Measurements from ENCODE around the gene ECPAS.
"Not testable (repeated sequence)": the region's sequence is repeated elsewhere in the genome, so short reads cannot be mapped to it uniquely, and the experiment has no call there.

ECPAS gene

DNA sequence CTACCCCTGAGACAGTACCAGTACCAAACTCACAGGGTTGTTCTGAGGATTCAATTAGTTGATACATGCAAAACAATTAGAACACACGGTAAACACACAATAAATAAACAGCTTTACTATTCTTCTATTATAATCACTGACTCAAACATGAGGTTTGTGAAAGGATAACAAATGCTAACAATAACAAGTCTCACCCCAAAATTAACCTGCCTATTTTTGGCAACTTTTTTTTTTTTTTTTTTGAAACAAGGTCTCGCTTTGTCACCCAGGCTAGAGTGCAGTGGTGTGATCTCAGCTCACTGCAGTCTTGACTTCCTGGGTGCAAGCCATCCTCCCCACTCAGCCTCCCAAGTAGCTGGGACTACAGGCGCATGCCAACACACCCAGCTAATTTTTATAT lies 6.5 kb downstream of the ECPAS start:
- no peak for DNase-seq (ENCODE audit: low spot score)

DNA sequence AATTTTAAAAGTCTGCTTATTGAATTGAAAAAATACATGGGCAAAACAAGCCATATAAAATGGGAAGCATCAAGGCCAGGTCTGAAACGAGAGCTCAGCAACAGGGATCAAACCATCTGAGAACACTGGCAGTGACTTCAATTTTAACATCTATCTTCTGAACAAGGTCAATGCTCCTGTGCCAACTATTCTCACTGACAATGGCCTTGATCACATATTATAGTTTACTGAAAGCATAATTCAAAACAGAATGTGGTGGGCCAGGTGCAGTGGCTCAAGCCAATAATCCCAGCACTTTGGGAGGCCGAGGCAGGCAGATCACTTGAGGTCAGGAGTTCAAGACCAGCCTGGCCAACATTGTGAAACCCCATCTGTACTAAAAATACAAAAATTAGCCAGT lies 9.0 kb downstream of the ECPAS start:
- DNase-seq (ENCODE audit: low spot score), result no peak

DNA sequence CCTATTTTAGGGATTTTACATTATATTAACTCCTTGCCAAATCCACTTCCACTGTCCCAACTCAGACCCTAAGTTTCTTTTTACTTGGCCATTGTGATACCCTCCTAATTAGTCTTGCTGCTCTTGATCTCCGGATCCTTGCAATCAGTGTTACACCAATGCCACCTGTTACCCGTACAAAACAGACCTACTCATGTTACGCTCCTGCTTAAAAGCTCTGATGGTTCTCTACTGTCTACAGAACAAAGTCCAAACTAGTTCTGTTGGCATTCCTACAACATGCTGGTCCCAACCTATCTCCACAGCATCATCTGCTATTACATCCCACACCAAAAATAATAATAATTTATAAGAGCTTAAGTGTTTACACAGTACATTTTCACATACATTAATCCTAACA lies 9.8 kb downstream of the ECPAS start:
- no peak for DNase-seq (ENCODE audit: low spot score)

DNA sequence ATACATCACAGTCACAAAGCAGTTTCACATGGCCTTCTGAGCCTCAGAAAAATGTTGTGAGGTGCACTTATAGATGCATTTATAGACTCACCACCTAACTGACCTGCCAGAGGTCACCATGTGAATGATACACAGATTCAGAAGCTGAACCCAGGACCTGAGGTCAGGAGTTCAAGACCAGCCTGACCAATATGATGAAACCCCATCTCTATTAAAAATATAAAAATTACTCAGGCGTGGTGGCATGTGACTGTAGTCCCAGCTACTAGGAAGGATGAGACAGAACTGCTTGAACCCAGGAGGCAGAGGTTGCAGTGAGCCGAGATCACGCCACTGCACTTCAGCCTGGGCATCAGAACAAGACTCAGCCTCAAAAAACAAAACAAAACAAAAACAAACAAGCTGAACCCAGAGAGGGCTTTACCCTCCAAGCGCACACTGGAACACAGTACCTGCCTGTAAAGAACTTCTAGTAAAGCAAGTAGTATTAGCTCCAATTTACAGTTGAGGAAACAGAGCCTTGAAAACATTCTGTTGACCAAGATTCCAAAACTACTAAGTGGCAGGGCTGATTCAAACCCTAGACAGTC lies 16.3 kb downstream of the ECPAS start:
- DNase-seq (ENCODE audit: low spot score), result no peak

DNA sequence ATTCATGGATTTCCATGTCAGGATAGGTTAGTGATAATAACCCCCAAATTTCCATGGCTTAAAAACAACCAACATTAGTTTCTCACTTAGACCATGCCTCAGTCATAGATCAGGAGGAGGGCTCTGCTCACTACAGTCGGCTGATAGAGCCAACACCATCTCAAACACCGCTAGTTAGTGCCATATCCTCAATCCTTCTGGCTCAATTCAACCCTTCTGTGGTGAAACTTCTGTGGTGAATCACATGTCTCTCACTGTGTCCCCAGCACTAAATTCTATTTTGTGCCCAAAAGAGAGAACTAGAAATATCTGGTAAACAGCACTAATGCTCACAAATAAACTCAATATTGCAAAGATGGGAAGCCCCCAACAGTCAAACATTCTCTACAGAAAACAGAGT lies 21.1 kb downstream of the ECPAS start:
- no peak for DNase-seq (ENCODE audit: low spot score)

DNA sequence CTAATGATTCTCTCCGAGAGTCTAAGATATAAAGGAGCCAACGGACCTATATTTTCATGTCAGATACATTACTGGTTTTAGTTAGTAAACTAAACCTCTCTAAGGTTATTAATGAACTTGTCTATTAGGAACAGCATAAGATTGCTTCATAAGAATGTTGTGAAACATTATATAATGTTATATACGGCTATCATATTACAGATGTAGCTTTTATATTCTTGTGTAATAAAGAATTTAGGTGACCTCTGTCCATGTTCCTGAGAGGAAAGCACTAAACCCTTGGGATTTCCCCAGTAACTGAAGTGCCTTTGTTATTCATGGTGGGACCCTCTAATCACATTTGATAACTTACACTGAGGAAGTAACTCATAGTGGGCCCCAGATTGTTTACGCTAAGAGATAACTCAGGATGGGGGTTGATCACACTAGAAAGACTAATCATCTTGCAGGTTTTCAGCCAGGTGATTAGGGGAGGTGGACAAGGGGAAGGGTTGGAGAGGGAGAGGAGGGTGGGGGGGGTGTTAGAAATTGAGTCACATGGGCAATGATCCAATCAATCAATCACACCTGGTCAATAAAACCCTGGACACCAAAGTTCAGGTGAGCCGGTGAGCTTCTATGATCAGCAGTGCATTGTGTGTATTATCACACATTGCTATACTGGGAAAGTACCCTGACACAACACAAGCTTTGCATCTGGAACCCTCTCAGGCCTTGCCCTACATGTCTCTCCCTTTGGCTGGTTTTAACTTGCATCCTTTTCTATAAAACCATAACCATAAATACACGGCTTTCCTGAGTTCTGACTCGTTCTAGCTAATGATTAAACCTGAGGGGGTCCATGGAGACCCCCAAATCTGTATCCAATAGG lies 25.8 kb downstream of the ECPAS start:
- no peak for DNase-seq (ENCODE audit: low spot score)

DNA sequence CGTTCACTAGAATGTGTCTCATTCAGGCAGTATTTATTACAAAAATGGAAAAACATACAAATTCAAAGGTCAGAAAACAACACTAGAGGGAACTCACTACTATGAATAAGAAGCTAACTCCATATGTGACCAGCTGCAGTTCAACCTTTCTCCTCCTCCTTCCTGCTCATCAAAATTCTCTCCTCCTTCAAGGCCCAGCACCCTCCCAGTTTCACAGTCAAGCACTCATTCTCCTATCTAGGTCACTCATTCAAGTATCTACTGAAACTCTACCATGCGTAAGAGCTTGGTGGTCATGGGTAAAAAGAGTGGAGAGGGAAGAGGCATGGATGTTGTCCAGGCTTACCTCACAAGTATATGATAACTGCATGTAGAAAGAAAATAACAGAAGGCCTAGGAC lies 27.7 kb downstream of the ECPAS start:
- no peak for DNase-seq (ENCODE audit: low spot score)

DNA sequence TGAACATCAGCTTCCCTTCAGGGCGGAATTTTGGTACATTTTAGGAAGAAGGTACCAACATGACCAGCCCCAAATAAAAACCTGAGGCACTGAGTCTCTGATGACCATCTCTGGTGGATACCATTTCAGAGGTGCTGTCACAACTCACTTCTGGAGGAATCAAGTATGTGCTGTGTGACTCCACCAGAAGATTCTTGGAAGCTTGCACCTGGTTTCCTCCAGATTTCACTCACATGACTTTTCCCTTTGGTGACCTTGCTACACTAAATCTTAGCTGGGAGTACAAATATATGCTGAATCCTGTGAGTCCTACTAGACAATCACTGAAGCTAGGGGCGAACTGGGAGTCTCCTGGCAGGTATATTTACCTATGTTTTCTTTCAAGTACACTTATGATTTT lies 28.5 kb downstream of the ECPAS start:
- DNase-seq (ENCODE audit: low spot score), result no peak

DNA sequence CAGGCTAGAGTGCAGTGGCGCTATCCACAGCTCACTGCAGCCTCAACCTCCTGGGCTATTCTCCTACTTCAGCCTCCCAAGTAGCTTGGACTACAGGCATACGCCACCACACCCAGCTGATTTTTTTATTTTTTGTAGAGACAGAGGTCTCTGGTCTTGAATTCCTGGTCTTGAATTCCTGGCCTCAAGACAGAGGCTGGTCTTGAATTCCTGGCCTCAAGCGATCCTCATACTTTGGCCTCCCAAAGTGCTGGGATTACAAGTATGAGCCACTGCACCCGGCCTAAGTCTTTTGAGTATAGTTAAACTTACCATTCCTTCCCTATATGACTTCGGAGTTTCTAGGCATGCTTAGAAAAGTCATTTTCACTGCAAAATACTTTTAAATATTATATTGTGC lies 29.4 kb downstream of the ECPAS start:
- no peak for DNase-seq (ENCODE audit: low spot score)

DNA sequence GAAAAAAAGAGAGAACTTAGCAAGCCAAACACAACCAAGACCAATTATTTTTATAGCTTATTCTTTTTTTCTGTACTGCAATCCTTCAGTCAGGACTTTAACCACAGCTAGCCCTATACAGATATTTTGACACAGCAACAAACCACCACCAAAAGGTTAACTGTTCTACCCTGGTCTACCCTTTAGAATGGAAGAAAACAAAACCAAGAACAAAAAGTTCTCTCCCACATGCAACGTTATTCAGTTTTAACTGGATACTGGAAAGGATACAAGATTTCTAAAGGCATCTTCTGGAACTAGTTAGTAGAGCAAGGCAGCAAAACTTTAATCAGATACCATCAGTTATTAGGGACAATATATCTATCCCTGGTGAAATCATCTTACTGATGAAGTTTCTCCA lies 32.6 kb downstream of the ECPAS start:
- DNase-seq (ENCODE audit: low spot score), result no peak

DNA sequence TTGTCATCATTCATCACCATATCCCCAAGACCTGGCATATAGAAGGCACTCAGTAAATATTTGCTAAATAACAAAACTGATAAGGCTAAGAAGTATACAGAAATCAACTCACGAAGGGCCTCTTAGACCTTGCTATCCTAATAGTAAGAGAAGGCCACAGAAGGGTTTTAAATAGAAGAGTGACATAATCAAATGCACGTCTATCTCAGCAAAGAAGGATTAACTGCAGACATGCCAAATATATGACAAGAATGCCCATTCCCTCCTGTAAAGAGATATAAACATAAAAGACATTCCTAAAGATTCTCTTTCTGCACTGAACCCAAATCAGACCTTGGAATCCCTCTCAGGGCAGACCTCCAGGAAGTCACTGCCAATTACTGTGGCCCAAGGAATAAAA lies 34.1 kb downstream of the ECPAS start:
- no peak for DNase-seq (ENCODE audit: low spot score)

DNA sequence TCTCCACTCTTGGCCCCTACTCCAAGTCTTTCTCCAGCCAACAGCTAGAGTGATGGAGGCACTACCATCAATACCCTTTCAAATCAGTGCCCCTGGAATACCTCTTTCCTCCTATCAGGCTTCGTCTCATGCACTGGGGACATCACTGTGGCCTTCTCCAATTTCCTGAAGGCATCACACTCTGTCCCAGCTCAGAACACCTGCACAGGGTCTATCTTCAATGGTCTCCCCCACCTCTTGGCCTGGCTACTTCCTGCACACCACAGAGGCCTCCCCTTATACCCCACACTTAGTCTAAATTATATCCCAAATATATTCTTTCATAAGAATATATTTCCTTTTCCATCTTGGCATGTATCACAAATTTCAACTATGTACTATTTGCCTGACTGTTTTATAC lies 34.5 kb downstream of the ECPAS start:
- no peak for DNase-seq (ENCODE audit: low spot score)

DNA sequence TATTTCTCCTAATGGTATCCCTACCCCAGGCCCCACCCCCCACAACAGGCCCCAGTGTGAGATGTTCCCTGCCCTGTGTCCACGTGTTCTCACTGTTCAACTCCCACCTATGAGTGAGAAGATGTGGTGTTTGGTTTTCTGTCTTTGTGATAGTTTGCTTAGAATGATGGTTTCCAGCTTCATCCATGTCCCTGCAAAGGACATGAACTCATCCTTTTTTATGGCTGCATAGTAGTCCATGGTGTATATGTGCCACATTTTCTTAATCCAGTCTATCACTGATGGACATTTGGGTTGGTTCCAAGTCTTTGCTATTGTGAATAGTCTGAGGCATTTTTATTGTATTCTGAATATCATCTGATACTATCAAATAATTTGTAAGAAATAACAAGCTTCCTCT lies 38.4 kb downstream of the ECPAS start:
- not testable (repeated sequence) for DNase-seq (ENCODE audit: low spot score)

DNA sequence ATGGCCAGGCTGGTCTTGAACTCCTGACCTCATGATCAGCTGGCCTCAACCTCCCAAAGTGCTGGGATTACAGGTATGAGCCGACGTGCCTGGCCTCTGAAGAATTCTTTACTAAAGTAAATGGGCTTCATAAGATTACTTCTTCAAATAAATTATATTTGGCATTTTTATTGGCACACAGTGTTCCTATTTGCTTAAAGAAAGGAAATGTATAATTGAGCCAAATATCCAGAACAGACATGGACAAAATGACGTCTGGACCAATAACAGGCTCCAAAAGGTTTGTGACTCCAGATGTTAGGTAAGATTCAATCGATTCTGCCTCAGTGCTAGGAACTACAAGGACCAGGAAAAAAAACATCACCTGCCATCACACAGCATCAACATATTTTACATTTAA lies 40.7 kb downstream of the ECPAS start:
- no peak for DNase-seq (ENCODE audit: low spot score)

DNA sequence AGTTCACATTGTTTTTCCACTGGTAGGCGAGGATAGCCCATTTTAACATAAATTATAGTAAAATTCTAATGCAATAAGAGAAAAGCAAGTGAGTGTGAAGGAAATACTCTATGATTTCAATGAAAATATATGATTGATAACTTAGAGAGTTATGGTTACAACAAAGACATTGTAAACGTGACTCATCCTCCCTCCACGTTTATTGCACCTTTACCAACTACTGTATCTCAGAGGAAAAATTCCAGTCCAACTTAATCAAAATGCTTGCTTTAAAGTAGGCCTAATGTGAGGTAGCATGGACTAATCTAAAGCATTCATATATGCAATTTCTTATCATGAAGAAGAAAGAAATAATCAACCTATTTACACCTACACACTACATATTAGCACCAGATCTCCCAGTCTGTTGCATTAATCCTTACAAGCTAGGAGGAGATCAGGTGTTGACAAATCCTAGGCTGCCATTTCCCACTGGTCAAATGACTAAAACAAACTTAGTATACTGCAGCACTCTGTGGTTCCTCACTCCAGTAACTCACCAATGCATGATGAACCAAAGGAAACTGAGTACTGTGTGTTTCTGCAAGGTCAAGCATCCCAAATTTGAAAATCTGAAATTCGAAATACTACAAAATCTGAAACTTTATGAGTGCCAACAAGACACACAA lies 41.7 kb downstream of the ECPAS start:
- no peak for DNase-seq (ENCODE audit: low spot score)

DNA sequence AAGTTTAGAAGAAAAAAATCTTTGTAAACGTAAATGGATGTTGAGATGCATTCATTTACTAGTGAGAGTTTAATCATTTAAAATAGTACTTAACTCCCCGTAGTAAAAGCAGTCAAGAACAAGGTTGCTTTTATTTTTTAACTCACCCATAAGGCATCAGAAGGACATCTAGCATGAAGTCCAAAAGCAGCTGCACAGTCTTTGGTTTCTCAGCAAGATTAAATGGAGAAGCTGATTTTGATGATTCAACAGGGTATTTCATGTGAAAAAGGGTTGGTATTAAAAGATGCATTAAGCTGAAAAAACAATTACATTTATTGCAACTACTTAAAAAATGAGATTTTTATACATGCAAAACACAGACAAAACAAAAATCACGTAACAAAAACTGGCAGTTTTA lies 44.0 kb downstream of the ECPAS start:
- no peak for DNase-seq (ENCODE audit: low spot score)

DNA sequence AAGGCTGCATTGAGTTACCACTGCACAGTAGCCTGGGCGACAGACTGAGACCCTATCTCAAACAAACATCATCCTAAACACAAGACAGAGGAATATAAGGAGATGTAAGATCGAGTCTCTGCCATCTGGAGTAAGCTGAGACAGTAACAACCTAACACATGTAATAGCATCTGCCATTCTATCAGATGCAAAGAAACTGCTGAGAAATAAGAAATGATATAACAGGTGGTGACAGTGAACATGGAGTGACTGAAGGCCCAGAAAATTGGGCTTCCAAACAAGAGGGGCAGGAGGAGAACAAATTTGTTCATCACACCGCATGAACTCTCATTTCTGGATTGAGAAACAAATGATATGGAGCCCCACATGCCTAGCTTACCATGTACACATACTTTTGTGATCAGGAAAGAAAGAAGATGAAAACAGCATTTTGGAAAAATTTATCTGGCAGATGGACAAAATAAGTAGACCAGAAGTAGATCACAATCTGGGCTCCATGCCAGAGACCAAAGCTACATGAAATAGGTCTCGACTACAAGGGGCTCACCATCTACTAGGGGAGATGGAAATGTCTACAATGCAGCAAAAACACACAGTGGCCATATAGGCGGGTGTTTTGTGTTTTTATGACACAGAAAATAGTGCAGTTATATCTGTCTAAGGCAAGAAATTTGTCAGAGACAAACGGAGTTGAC lies 45.5 kb downstream of the ECPAS start:
- no peak for DNase-seq (ENCODE audit: low spot score)

DNA sequence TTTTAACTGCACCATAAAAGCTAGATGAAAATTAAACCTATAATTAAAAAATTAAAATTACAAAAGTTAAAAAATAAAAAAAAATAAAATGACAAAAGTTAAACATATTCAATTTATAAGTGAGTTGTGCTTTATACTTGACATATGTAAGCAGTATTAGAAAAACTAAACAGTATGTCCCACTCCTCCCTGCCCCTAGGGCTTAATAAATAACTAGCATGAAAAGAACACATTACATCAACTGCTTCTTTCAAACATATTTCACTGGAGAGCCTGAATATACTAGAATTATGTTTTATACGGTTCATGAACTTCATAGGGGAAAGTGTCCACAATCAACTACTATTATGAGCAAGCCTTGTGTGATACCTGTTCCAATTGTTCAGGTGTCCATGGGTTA lies 47.6 kb downstream of the ECPAS start:
- DNase-seq (ENCODE audit: low spot score), result no peak

DNA sequence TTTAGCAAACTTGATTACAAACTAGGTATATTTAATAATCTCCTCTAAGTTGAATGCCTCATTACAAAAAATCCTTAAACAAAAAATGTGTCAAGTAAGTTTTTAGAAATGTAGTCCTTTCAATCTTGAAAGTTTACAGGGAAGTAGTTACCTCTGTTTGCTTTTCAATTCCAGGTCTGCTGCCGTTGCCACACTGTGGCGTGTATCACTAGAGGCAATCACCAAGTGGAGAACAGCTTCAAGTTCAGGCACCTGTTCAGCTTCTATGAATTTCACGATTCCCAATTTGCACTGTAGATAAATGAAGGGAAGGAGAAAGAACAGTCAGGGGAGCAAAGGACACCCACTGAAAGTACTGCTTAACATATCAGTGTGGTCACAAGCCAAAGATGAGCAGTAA lies 51.1 kb downstream of the ECPAS start:
- DNase-seq (ENCODE audit: low spot score), result no peak

DNA sequence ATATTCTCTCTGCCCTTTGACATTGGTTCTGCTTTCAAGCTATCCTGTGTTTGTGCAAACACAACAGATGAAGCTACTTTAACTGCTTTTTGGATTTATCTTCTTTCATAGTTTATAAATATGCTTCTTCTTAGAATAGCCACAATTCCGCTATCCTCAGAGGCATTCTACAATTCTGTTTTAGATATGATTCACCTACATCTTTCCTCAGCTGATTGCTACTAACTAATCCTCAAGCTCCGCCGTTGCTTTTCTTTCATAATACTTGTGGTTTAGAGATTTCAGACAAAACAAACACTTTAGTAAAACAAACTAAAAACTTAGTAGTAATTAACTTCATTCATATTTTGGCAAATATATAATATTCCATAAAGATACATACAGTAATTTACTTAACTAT lies 52.5 kb downstream of the ECPAS start:
- DNase-seq (ENCODE audit: low spot score), result no peak

DNA sequence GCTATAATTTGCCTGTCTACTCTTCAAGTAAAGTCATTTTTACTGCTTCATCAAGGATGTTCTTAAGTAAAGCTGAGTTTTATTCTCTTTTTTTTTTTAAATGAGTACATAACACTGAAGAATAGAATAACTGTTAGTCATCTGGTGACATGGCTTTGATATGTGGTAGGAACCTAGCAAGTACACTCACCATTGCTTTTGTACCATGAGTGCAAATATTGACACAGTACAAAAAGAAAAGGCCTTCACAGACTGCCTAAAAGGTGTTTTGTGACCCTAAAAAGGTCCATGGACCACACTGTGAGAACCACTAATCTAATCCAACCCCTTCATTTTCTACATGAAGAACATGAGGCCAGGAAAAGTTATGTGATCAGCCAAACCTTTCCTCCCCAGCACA lies 55.0 kb downstream of the ECPAS start:
- DNase-seq (ENCODE audit: low spot score), result no peak

DNA sequence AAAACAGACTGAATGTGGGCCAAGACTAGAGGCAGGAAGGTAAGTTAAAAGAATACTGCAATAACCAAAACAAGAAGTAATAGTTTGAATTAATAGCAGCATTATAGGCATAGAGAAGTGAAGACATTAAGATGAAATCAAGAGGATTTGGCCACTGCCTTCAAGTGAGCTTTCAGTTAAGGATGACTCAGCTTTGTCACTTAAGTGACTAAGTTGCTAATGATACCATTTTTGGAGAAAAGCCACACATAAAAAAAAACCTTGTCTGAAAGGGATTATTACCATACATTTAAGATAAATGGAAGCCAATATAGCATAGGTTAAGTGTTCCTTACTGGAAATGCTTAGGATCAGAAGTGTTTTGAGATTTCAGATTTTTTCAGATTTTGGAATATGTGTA lies 57.0 kb downstream of the ECPAS start:
- DNase-seq (ENCODE audit: low spot score), result peak; percentile 23

DNA sequence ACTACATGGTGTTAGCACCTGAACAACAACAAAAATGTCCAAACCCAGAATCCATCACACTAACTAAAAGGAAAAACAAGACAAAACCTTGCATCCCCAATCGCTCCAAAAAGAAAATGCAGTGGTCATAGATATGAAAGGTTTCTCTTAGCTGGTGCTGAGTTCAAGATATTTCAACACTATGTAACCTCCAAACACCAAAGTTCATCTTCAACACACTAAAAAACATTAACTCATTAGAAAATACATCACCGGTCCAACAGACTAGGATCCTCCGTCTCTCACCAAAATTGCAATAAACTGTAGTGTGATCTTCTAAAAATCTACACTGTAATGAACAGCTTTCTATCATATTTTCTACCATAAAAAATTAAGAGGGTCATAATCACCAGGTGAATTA lies 60.8 kb downstream of the ECPAS start:
- no peak for DNase-seq (ENCODE audit: low spot score)
